Right lobe of liver (tissue), 6 donors: ENCODE data around the gene STARD4. TPM values are rescaled to one million over a fixed set of nuclear protein-coding genes. Genes with fewer than 3 reads are reported as not detected.

Experiments used
- ATAC-seq, 4 donors: fragments of 200-7000 bp; cut with Tn5 transposase; one replicate each; pipeline ENCODE4 v1.9.1; 2020; ENCODE audit warnings: mild to moderate bottlenecking in 4 of 4, moderate library complexity in 4 of 4
- DNase-seq, 3 donors: peaks; one replicate each; pipeline ENCODE4 v3.0.0-alpha.2; 2020
- H3K27ac ChIP-seq, 3 donors: fragments of 200-600 bp; one replicate each; pipeline ENCODE4 v1.8.0; 2022
- H3K27me3 ChIP-seq, 2 donors: fragments of 200-600 bp; one replicate each; pipeline ENCODE4 v1.8.0; 2022
- H3K36me3 ChIP-seq, 4 donors: fragments of 200-600 bp; sonication (generic) in 1 of 4; one replicate each; pipeline versions ENCODE4 v1.5.1 to v1.8.0; 2017 to 2022; ENCODE audit warnings: control low read depth in 1 of 4
- H3K4me1 ChIP-seq, 4 donors: fragments of 200-600 bp; sonication (generic) in 1 of 4; one replicate each; pipeline versions ENCODE4 v1.5.1 to v1.8.0; 2017 to 2022; ENCODE audit warnings: control low read depth in 1 of 4
- H3K4me3 ChIP-seq, 3 donors: fragments of 200-600 bp; one replicate each; pipeline ENCODE4 v1.8.0; 2022
- H3K9me3 ChIP-seq, 4 donors: fragments of 200-600 bp; sonication (generic) in 1 of 4; one replicate each; pipeline versions ENCODE4 v1.5.1 to v1.8.0; 2017 to 2022; ENCODE audit warnings: control low read depth in 1 of 4
- POLR2A ChIP-seq: fragments of 450-650 bp; IDR thresholded peaks from one replicate; pipeline ENCODE4 v1.6.1; 2017; ENCODE audit warnings: antibody characterized with exemption, mild to moderate bottlenecking
- WGBS: methylation state at CpG from one replicate; pipeline ENCODE4 v1.1.6; 2018; ENCODE audit warnings: low coverage, low lambda C conversion rate; ENCODE audit not compliant: insufficient coverage; ENCODE audit errors: missing lambda C conversion rate; 5-methylcytosine and 5-hydroxymethylcytosine counted together
- intact Hi-C, 2 donors: fragments of 100-400 bp; cut with DNase I; formaldehyde crosslinking; loops; one replicate each; pipeline versions ENCODE4 v1.11.2 to v1.14.1; 2022
- total RNA-seq, 6 experiments: library from RNA; depleted of rRNA in 2 of 6; stranded (reverse); fragments of >200 nt in 2 of 6; fragmentation: NEBNext Ultra II Directional in 3 of 6; extraction: Animal tissue kit (Norgen Biotek cat#: 25700) in 3 of 6; gene quantifications; one replicate each; pipeline versions ENCODE4 v1.1.0 to v1.2.4, GENCODE V29; 2016 to 2023
- TF ChIP-seq, protein P1 (sequence below), 4 donors: fragments of 200-600 bp in 3 of 4; fragments of 450-650 bp in 1 of 4; IDR thresholded peaks; one replicate each; pipeline versions ENCODE4 v1.5.1 to v1.8.0; 2016 to 2022; ENCODE audit warnings: antibody characterized with exemption in 4 of 4, mild to moderate bottlenecking in 2 of 4
- donor health status: DM: no; HTN: yes; CAD: no.
- donor health status: DM: no; HTN: no; CAD: no.
- donor health status: DM: no; HTN: no; CAD: no.
- donor health status: DM: no; HTN: yes; CAD: no.
- donor health status: DM: no; HTN: yes; CAD: no.

Gene STARD4
- total RNA-seq, 6 experiments from 2014 or later = 6.4 to 30.5 (median 18.1) TPM

DNA sequence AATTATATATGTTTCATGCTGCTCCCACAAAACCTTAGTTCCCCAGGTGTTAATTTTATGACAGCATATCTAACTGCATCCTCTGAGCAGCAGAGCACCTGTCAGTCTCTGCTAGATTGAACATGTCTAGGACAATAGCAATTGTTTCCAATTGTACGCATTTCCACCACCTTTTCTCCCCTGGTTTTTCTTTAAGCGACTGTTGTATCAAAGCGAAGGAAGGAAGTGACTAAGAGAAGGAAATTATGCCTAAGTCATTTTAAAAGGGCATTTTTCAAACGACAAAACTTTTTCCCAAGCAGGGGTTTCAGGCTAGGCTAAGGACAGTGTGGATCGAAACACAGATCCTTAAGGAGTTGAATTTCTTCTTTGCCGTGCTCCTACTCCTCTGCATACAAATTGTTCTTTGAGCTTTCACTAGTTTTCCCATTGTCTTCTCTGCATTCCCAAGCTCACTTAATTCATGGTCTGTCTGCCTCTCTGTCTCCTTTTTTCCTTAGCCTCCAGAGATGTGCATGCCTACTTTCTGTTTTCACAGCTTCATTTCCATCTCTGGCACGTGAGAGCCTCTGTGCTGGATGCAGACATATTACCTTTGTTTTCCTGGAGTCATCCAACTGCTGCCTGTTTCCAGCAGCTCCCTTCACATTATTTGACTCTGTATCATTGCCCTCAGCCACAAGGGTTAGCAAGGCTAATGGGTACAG is 39.4 kb upstream of the STARD4 start:
- TF ChIP-seq, protein P1, sequence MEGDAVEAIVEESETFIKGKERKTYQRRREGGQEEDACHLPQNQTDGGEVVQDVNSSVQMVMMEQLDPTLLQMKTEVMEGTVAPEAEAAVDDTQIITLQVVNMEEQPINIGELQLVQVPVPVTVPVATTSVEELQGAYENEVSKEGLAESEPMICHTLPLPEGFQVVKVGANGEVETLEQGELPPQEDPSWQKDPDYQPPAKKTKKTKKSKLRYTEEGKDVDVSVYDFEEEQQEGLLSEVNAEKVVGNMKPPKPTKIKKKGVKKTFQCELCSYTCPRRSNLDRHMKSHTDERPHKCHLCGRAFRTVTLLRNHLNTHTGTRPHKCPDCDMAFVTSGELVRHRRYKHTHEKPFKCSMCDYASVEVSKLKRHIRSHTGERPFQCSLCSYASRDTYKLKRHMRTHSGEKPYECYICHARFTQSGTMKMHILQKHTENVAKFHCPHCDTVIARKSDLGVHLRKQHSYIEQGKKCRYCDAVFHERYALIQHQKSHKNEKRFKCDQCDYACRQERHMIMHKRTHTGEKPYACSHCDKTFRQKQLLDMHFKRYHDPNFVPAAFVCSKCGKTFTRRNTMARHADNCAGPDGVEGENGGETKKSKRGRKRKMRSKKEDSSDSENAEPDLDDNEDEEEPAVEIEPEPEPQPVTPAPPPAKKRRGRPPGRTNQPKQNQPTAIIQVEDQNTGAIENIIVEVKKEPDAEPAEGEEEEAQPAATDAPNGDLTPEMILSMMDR (IDR thresholded peaks at IDR 0.05) = no peak
- TF ChIP-seq POLR2A = no peak
- Histone ChIP-seq H3K36me3 (no peaks in the 10 kb centered on the region), H3K27ac (no peak overlapping the region), H3K27me3 (no peaks in the 10 kb centered on the region), H3K9me3 (no peaks in the 10 kb centered on the region), H3K4me3 (no peak overlapping the region), H3K4me1 (peaks cover 0 to 16% (median 0%) of the 10 kb centered on the region in 4 donors)
- peak in 3 of 4 donors; percentile 4 to 24 (median 7) for ATAC-seq
- no peak for DNase-seq
- intact Hi-C loops = loop anchor here in 1 of 2 donors (10.0 kb wide), 1 partner anchor 593 kb away; no protein-coding TSS in a partner anchor
- 56% methylated on average over 7 of the region's 7 CpGs for WGBS

DNA sequence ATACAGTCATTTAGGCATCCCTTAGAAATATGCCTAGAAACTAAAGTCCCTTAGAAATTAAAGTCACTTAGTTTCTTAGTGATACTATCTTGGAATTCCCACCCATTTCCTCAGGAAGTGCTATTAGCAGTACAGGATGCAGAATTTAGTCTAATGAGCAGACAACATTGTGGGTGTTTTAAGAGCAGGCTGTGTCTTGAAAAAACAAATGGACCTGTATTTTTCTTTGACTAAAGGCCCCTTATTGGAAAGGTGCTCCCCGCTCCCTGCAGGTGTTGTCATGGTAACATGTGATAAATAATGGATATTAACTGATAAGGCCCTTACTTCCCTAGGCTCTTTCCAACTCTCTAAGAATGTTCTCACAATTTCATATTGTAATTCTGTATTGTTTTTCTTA is 38.8 kb upstream of the STARD4 start:
- DNase-seq = no peak
- TF ChIP-seq, protein P1 (IDR thresholded peaks at IDR 0.05) = no peak
- no peak for TF ChIP-seq POLR2A
- Histone ChIP-seq H3K4me3 (no peak overlapping the region), H3K36me3 (no peaks in the 10 kb centered on the region), H3K4me1 (peaks cover 0 to 16% (median 0%) of the 10 kb centered on the region in 4 donors), H3K27ac (no peak overlapping the region), H3K27me3 (no peaks in the 10 kb centered on the region), H3K9me3 (no peaks in the 10 kb centered on the region)
- intact Hi-C loops = loop anchor here in 1 of 2 donors (10.0 kb wide), 1 partner anchor 594 kb away; no protein-coding TSS in a partner anchor
- WGBS = 55% methylated on average over 1 of the region's 1 CpG
- peak in 3 of 4 donors; percentile 12 to 32 (median 19) for ATAC-seq

DNA sequence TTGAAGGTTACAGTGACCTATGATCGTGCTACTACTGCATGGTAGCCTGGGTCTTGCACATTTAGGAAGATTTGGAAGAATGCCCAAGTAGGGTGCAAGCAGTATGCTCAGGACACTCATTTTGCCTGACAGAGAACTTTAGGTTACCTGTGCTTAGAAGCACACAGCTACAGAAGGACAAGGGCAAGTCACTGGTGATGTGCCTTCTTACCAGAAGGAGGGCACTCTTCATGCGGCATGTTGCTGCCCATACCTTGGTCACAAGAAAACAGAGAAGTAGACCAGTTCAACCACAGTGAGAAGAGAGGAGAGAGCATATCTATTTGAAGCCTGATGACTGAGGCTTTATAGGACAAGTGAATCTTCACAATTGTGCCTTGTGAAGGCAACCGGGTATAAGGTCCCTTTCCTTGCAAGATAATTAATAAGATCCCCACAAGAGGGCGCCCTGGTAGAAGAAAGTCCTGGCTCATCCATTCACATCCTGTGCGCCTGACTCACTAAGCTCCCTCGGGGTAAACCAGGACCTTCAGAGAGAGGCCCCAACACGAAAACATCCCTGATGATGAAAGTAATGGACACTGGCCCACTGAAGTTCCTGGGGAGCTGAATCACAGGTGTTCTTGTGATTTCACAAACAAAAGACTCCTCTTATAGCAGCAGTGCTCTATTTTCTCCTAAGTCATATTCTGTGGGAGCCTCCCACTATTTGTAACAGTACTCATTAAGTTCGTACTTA is 38.1 kb upstream of the STARD4 start:
- Histone ChIP-seq H3K27ac (no peak overlapping the region), H3K4me1 (peaks cover 0 to 16% (median 0%) of the 10 kb centered on the region in 4 donors), H3K27me3 (no peaks in the 10 kb centered on the region), H3K36me3 (no peaks in the 10 kb centered on the region), H3K4me3 (no peak overlapping the region), H3K9me3 (no peaks in the 10 kb centered on the region)
- no peak for TF ChIP-seq POLR2A
- TF ChIP-seq, protein P1 (IDR thresholded peaks at IDR 0.05) = peak; percentile 57 to 68 (median 64)
- intact Hi-C loops = loop anchor here in 1 of 2 donors (10.0 kb wide), 1 partner anchor 594 kb away; no protein-coding TSS in a partner anchor
- 32% methylated on average over 6 of the region's 8 CpGs for WGBS
- peak; percentile 90 to 94 (median 92) for ATAC-seq
- peak in 2 of 3 donors; percentile 38 to 71 for DNase-seq

DNA sequence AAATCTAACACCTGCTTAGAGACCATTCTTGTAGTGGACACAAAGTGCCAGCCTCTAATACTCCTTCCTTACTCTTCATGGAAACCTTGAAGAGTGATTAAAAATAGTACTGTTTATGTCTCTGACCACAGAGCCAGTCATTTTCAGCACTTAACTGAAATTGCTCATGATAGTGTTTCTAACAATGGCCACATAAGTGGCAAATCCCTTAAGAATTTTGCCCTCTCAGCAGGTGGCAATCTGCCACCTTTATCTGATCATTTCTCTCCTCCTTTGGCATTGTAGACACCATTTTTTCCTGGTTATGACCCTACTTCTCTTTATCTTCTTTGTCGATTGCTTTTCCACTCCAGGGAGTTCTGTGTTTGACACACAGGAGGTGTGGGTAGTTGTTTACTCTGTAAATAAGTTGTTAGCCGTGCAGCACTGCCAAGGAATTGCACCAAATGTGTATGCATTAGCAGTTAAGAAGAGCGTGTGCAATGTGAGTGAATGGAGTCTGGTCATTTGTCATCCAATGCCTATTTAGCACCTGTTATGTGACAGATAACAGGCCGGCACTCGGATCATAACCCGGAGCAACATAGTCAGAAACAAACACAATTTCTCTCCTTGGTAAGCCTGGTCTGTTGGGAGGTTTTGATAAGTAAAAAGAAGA is 36.8 kb upstream of the STARD4 start:
- peaks cover 0 to 16% (median 0%) of the 10 kb centered on the region in 4 donors for H3K4me1 ChIP-seq
- H3K27me3 ChIP-seq = no peaks in the 10 kb centered on the region
- ATAC-seq (peak; percentile 74 to 79 (median 74)), DNase-seq (peak in 1 of 3 donors; percentile 19)
- intact Hi-C loops = no loop called here
- H3K27ac ChIP-seq = no peak overlapping the region
- no peaks in the 10 kb centered on the region for H3K36me3 ChIP-seq
- H3K9me3 ChIP-seq = no peaks in the 10 kb centered on the region
- no peak overlapping the region for H3K4me3 ChIP-seq
- WGBS = 23% methylated on average over 6 of the region's 6 CpGs
- no peak for TF ChIP-seq POLR2A
- TF ChIP-seq, protein P1 (IDR thresholded peaks at IDR 0.05) = no peak
